Measurements from ENCODE around the gene GALM. TPM values are rescaled to one million over a fixed set of nuclear protein-coding genes. Genes with fewer than 3 reads are reported as not detected.
A peak's percentile ranks its signal among the peaks of the same experiment; 100 is the strongest.
"Not testable (repeated sequence)": the region's sequence is repeated elsewhere in the genome, so short reads cannot be mapped to it uniquely, and the experiment has no call there.

Gene GALM
- polyA plus RNA-seq, 2 of the 4 experiments (the other 2 are of a cell fraction), result 33.4 to 34.2 TPM

DNA sequence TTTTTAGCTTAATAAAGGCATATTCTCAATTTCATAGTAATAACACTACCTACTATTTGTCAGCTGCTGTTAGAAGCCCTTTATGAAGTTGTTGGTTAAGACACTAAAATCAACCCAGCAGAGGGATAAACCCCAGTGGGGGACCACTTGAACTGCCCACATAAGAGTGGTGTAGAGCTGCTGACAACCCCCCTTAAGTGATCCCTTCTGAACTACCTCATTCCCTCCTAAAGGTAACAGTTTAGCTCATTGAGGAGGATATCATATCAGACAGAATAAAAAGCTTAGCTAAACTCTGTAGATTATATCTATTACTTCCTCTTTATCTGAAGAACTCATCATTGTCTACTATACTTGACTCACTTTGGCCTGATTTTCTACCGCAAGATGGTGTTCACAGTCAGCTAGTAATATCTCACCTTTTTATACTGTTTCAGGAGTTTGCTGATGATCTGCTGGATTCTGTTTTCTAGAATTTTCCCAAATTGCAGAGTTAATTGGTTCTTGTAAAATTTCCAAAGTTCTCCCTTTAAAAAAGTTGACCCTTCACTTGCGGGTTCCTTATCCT, 16.2 kb downstream of the GALM start:
- ChIA-PET CTCF (interaction anchor here (0.7 to 4.1 kb wide), 9 partner anchors 10 to 78 kb away, joined by 3 to 18 read pairs (median 4); partner anchors contain the start of genes GALM and SRSF7), POLR2A (interaction anchor here (1.0 kb wide), 1 partner anchor 69 kb away, joined by 3 read pairs; no protein-coding TSS in a partner anchor)
- ATAC-seq (no peak), DNase-seq (ENCODE audit: low read depth in 1 of 2, low spot score in 1 of 2) (no peak), FAIRE-seq (no peak)
- H3K4me2 ChIP-seq, result no peak overlapping the region
- no peak overlapping the region for H3K4me3 ChIP-seq
- no peaks in the 10 kb centered on the region for H3K9me3 ChIP-seq
- 0 out of 6 replicates have a peak overlapping the region, but pooled peaks of 1 of the 2 experiments have one; percentile 13 for H3K27ac ChIP-seq
- peaks cover 33% of the 10 kb centered on the region for H3K4me1 ChIP-seq
- TF ChIP-seq MAFK (IDR thresholded peaks at IDR 0.05; ENCODE audit: partially characterized antibody), result no peak
- TF ChIP-seq FOXS1 (CRISPR knock-in tag; IDR thresholded peaks at IDR 0.05), result no peak
- no peak for TF ChIP-seq FOSB (CRISPR knock-in tag; IDR thresholded peaks at IDR 0.05)
- TF ChIP-seq PHF8 (IDR thresholded peaks at IDR 0.05; ENCODE audit: borderline replicate concordance, low read depth), result no peak
- TF ChIP-seq POLR2A (IDR thresholded peaks at IDR 0.05; ENCODE audit: low read length), result no peak
- TF ChIP-seq BHLHE40 (IDR thresholded peaks at IDR 0.05; ENCODE audit: low read depth, low read length), result no peak
- TF ChIP-seq NPAS2 (CRISPR knock-in tag; IDR thresholded peaks at IDR 0.05; ENCODE audit: borderline replicate concordance), result no peak
- TF ChIP-seq JUNB (IDR thresholded peaks at IDR 0.05), result no peak
- TF ChIP-seq, protein P1, sequence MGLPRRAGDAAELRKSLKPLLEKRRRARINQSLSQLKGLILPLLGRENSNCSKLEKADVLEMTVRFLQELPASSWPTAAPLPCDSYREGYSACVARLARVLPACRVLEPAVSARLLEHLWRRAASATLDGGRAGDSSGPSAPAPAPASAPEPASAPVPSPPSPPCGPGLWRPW (IDR thresholded peaks at IDR 0.05), result no peak
- no peak for TF ChIP-seq HOXA7 (CRISPR knock-in tag; IDR thresholded peaks at IDR 0.05)
- no peak for TF ChIP-seq TP53 (CRISPR knock-in tag; IDR thresholded peaks at IDR 0.05)
- no peak for TF ChIP-seq NFE2L2 (conservative IDR thresholded peaks at IDR 0.05; ENCODE audit: low read length)
- WGBS (ENCODE audit: missing lambda C conversion rate), result 98% methylated on average over 2 of the region's 2 CpGs

GRCh38 chr2:38682620-38683019, 16.7 kb downstream of the GALM start:
- CTCF ChIA-PET, result interaction anchor here (1.2 to 4.1 kb wide), 4 partner anchors 11 to 79 kb away, joined by 3 to 18 read pairs (median 5); partner anchors contain the start of gene GALM
- FAIRE-seq; DNase-seq (ENCODE audit: low read depth in 1 of 2, low spot score in 1 of 2); H3K4me3 ChIP-seq; ATAC-seq; H3K9me3 ChIP-seq; H3K4me2 ChIP-seq: not testable (repeated sequence)
- POLR2A ChIA-PET, result interaction anchor here (1.0 kb wide), 1 partner anchor 69 kb away, joined by 3 read pairs; no protein-coding TSS in a partner anchor
- 90% methylated on average over 10 of the region's 10 CpGs for WGBS (ENCODE audit: missing lambda C conversion rate)
- Histone ChIP-seq H3K27ac (0 out of 6 replicates have a peak overlapping the region, but pooled peaks of 1 of the 2 experiments have one; percentile 8), H3K4me1 (peaks cover 33% of the 10 kb centered on the region)

DNA sequence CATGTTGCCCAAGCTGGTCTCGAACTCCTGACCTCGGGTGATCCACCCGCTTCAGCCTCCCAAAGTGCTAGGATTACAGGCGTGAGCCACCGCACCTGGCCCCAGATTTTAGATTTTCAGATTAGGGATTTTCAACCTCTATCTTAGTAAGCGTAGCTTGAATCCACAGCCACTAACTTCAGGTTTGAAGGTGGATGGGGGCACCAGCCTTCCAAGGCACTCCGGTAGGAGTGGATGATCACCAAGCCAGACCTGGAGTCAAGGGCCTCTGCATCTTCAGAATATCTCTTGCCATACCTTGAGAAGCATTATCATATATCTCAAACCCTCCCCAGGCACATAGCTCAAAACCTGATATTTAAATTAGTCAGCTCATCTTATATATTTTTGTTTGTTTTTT, 17.9 kb downstream of the GALM start:
- peaks cover 33% of the 10 kb centered on the region for H3K4me1 ChIP-seq
- ATAC-seq (no peak), DNase-seq (ENCODE audit: low read depth in 1 of 2, low spot score in 1 of 2) (no peak), FAIRE-seq (no peak)
- H3K9me3 ChIP-seq, result no peaks in the 10 kb centered on the region
- ChIA-PET CTCF (interaction anchor here (1.1 to 4.1 kb wide), 4 partner anchors 18 to 102 kb away, joined by 3 to 18 read pairs (median 4); no protein-coding TSS in a partner anchor), POLR2A (interaction anchor here (0.6 to 1.2 kb wide), 2 partner anchors 13 to 68 kb away, joined by 4 to 5 read pairs; partner anchors contain the start of gene SRSF7)
- H3K4me3 ChIP-seq, result no peak overlapping the region
- no peak for TF ChIP-seq JUN (IDR thresholded peaks at IDR 0.05)
- no peak for TF ChIP-seq NPAS2 (CRISPR knock-in tag; IDR thresholded peaks at IDR 0.05; ENCODE audit: borderline replicate concordance)
- no peak for TF ChIP-seq HMGXB4 (CRISPR knock-in tag; IDR thresholded peaks at IDR 0.05; ENCODE audit: borderline replicate concordance)
- no peak for TF ChIP-seq BHLHE40 (IDR thresholded peaks at IDR 0.05; ENCODE audit: low read depth, low read length)
- no peak for TF ChIP-seq EHMT2 (IDR thresholded peaks at IDR 0.05; ENCODE audit: low read depth)
- TF ChIP-seq RNF2 (IDR thresholded peaks at IDR 0.05; ENCODE audit: borderline replicate concordance, low read depth), result no peak
- no peak for TF ChIP-seq RCOR1 (IDR thresholded peaks at IDR 0.05; ENCODE audit: low read depth, low read length)
- TF ChIP-seq, protein P2, sequence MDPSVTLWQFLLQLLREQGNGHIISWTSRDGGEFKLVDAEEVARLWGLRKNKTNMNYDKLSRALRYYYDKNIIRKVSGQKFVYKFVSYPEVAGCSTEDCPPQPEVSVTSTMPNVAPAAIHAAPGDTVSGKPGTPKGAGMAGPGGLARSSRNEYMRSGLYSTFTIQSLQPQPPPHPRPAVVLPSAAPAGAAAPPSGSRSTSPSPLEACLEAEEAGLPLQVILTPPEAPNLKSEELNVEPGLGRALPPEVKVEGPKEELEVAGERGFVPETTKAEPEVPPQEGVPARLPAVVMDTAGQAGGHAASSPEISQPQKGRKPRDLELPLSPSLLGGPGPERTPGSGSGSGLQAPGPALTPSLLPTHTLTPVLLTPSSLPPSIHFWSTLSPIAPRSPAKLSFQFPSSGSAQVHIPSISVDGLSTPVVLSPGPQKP (IDR thresholded peaks at IDR 0.05; ENCODE audit: low read depth, low read length), result no peak
- TF ChIP-seq SREBF2 (IDR thresholded peaks at IDR 0.05), result no peak
- TF ChIP-seq, protein P3, sequence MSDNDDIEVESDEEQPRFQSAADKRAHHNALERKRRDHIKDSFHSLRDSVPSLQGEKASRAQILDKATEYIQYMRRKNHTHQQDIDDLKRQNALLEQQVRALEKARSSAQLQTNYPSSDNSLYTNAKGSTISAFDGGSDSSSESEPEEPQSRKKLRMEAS (IDR thresholded peaks at IDR 0.05), result no peak
- TF ChIP-seq HOXA7 (CRISPR knock-in tag; IDR thresholded peaks at IDR 0.05), result no peak
- no peak for TF ChIP-seq ATOH8 (CRISPR knock-in tag; IDR thresholded peaks at IDR 0.05; ENCODE audit: low read depth)
- no peak for TF ChIP-seq RARB (CRISPR knock-in tag; IDR thresholded peaks at IDR 0.05)
- peak overlapping the region; percentile 82 to 90; a peak in 5 of 6 replicates for H3K27ac ChIP-seq
- 91% methylated on average over 7 of the region's 7 CpGs for WGBS (ENCODE audit: missing lambda C conversion rate)
- H3K4me2 ChIP-seq, result no peak overlapping the region
